HepG2 (cell line): ENCODE measurements around the gene VDAC1. TPM values are rescaled to one million over a fixed set of nuclear protein-coding genes. Genes with fewer than 3 reads are reported as not detected.

ENCODE experiments used
- ADNP ChIP-seq: sonication (generic); formaldehyde crosslinking; IDR thresholded peaks from 2 replicates; pipeline ENCODE4 v1.4.0; 2020; ENCODE audit warnings: missing genetic modification reagents
- ATF7 ChIP-seq, 2 experiments: fragments of 450-650 bp in 1 of 2; sonication (generic) in 1 of 2; formaldehyde crosslinking in 1 of 2; IDR thresholded peaks; 2 replicates each; pipeline versions ENCODE4 v1.4.0 to v1.6.1; 2016 to 2020; ENCODE audit warnings: antibody characterized with exemption in 1 of 2, mild to moderate bottlenecking in 1 of 2, missing genetic modification reagents in 1 of 2
- CEBPB ChIP-seq: IDR thresholded peaks from 2 replicates; pipeline ENCODE4 v1.6.1; 2011; ENCODE audit warnings: low read depth, low read length, improper control_type of control experiment, borderline replicate concordance
- CENPT ChIP-seq: sonication (generic); formaldehyde crosslinking; IDR thresholded peaks from 2 replicates; pipeline ENCODE4 v1.8.0; 2022; ENCODE audit warnings: low read depth, mild to moderate bottlenecking, moderate library complexity, missing genetic modification reagents
- KLF15 ChIP-seq: sonication (generic); formaldehyde crosslinking; IDR thresholded peaks from 2 replicates; pipeline ENCODE4 v1.8.1; 2023; ENCODE audit warnings: borderline replicate concordance, mild to moderate bottlenecking, inconsistent platforms, missing genetic modification reagents, mixed read lengths
- LRRFIP1 ChIP-seq: sonication (generic); formaldehyde crosslinking; conservative IDR thresholded peaks from 2 replicates; pipeline ENCODE4 v1.4.0; 2020; ENCODE audit warnings: missing genetic modification reagents
- NCOA1 ChIP-seq: sonication (generic); formaldehyde crosslinking; IDR thresholded peaks from 2 replicates; pipeline ENCODE4 v1.9.0; 2021; ENCODE audit warnings: missing genetic modification reagents
- NFYB ChIP-seq: sonication (generic); formaldehyde crosslinking; IDR thresholded peaks from 2 replicates; pipeline ENCODE4 v1.4.0; 2020; ENCODE audit warnings: missing genetic modification reagents
- SIN3A ChIP-seq: IDR thresholded peaks from 2 replicates; pipeline ENCODE4 v1.6.1; 2011; ENCODE audit warnings: low read depth, mild to moderate bottlenecking, control low read depth, low read length, borderline replicate concordance
- SNRNP70 ChIP-seq: fragments of 200-400 bp; formaldehyde crosslinking; IDR thresholded peaks from 2 replicates; pipeline ENCODE4 v1.6.1; 2017; ENCODE audit warnings: mild to moderate bottlenecking, low read depth, low read length, moderate library complexity
- YY1 ChIP-seq: IDR thresholded peaks from 2 replicates; pipeline ENCODE4 v1.6.1; 2011; ENCODE audit warnings: low read length, low read depth, moderate library complexity, mild to moderate bottlenecking; ENCODE audit not compliant: insufficient read depth, insufficient replicate concordance
- ZBTB46 ChIP-seq: sonication (generic); formaldehyde crosslinking; IDR thresholded peaks from 2 replicates; pipeline ENCODE4 v1.4.0; 2020; ENCODE audit warnings: mild to moderate bottlenecking, missing genetic modification reagents, borderline replicate concordance
- ZHX1 ChIP-seq: sonication (generic); formaldehyde crosslinking; IDR thresholded peaks from 2 replicates; pipeline ENCODE4 v1.8.1; 2022; ENCODE audit warnings: low read depth, mild to moderate bottlenecking, missing genetic modification reagents
- ZNF253 ChIP-seq: sonication (generic); formaldehyde crosslinking; IDR thresholded peaks from 2 replicates; pipeline ENCODE4 v1.8.0; 2022; ENCODE audit warnings: mild to moderate bottlenecking, missing genetic modification reagents, borderline replicate concordance
- ZNF281 ChIP-seq: sonication (generic); formaldehyde crosslinking; IDR thresholded peaks from 2 replicates; pipeline ENCODE4 v1.4.0; 2020; ENCODE audit warnings: missing genetic modification reagents, borderline replicate concordance
- ZNF30 ChIP-seq: sonication (generic); formaldehyde crosslinking; IDR thresholded peaks from 2 replicates; pipeline ENCODE4 v1.5.0; 2020; ENCODE audit warnings: mild to moderate bottlenecking, missing genetic modification reagents
- ZNF34 ChIP-seq: sonication (generic); formaldehyde crosslinking; IDR thresholded peaks from 2 replicates; pipeline ENCODE4 v1.4.0; 2020; ENCODE audit warnings: mild to moderate bottlenecking, missing genetic modification reagents, borderline replicate concordance
- ZNF672 ChIP-seq: sonication (generic); formaldehyde crosslinking; IDR thresholded peaks from 2 replicates; pipeline ENCODE4 v1.8.1; 2022; ENCODE audit warnings: missing genetic modification reagents
- ZNF747 ChIP-seq: sonication (generic); formaldehyde crosslinking; IDR thresholded peaks from 2 replicates; pipeline ENCODE4 v1.8.1; 2023; ENCODE audit warnings: missing genetic modification reagents, mild to moderate bottlenecking, borderline replicate concordance
- polyA plus RNA-seq, 8 experiments: library from polyadenylated mRNA; depleted of rRNA in 3 of 8; stranded (reverse) in 7 of 8; unstranded in 1 of 8; fragments of >200 nt; fragmentation: Illumina TruSeq in 4 of 8; extraction: Trizol in 4 of 8; gene quantifications; 2 replicates each; pipeline versions ENCODE4 v1.2.1 to v1.2.3, GENCODE V29; 2011 to 2016; ENCODE audit warnings: low read depth in 4 of 8, missing spikeins in 1 of 8, mixed read lengths in 1 of 8; ENCODE audit not compliant: insufficient read depth in 1 of 8
- total RNA-seq, 5 experiments: library from RNA; depleted of rRNA; stranded (reverse); fragments of >200 nt; fragmentation: Illumina TruSeq; extraction: Trizol; gene quantifications; 2 replicates each; pipeline ENCODE4 v1.2.3, GENCODE V29; 2016; ENCODE audit warnings: low read depth in 1 of 5

Gene VDAC1
- total and polyA plus RNA-seq, 2 of the 13 experiments (the other 11 are each of a cell fraction or from before 2014, with no cell fraction given), result 112 to 380 TPM

GRCh38 chr5:134005417-134006061 lies 764 bp upstream of the VDAC1 start (continued):
- TF ChIP-seq ZBTB46 (CRISPR knock-in tag) (no peak), NFYB (no peak), ZNF747 (CRISPR knock-in tag) (no peak), CEBPB (no peak), CENPT (no peak), SIN3A (no peak), ZHX1 (0 out of 2 replicates have a peak, but pooled peaks have one; percentile 21), ZNF30 (no peak), SNRNP70 (no peak), ATF7 (IDR thresholded peaks at IDR 0.05) (no peak), ATF7 (CRISPR knock-in tag; IDR thresholded peaks at IDR 0.05) (peak; percentile 33; the same call in 1 of the 2 replicates), KLF15 (CRISPR knock-in tag) (no peak), LRRFIP1 (CRISPR knock-in tag) (no peak), ZNF672 (CRISPR knock-in tag) (no peak), NCOA1 (no peak), ZNF281 (CRISPR knock-in tag) (no peak), YY1 (peak; percentile 13), ZNF253 (no peak), ZNF34 (CRISPR knock-in tag) (no peak), ADNP (CRISPR knock-in tag) (no peak)
